ENCODE data around the gene NPM3. TPM values are rescaled to one million over a fixed set of nuclear protein-coding genes. Genes with fewer than 3 reads are reported as not detected.

NPM3 gene
- total RNA-seq, 1 donor from 2014 or later = 45.2 TPM

GRCh38 chr10:101770331-101771215 is 12.7 kb downstream of the NPM3 start:
- peaks cover 96% of the 10 kb centered on the region for H3K27me3 Mint-ChIP-seq (ENCODE audit: low read depth)
- no peaks in the 10 kb centered on the region for H3K9me3 Mint-ChIP-seq
- no peak overlapping the region for H3K27ac Mint-ChIP-seq
- no peaks in the 10 kb centered on the region for H3K36me3 Mint-ChIP-seq
- no peak for DNase-seq (ENCODE audit: low spot score in 2 of 2, unreplicated experiment in 2 of 2)
- peaks cover 7% of the 10 kb centered on the region for H3K4me1 Mint-ChIP-seq
- TF ChIP-seq, protein P1, sequence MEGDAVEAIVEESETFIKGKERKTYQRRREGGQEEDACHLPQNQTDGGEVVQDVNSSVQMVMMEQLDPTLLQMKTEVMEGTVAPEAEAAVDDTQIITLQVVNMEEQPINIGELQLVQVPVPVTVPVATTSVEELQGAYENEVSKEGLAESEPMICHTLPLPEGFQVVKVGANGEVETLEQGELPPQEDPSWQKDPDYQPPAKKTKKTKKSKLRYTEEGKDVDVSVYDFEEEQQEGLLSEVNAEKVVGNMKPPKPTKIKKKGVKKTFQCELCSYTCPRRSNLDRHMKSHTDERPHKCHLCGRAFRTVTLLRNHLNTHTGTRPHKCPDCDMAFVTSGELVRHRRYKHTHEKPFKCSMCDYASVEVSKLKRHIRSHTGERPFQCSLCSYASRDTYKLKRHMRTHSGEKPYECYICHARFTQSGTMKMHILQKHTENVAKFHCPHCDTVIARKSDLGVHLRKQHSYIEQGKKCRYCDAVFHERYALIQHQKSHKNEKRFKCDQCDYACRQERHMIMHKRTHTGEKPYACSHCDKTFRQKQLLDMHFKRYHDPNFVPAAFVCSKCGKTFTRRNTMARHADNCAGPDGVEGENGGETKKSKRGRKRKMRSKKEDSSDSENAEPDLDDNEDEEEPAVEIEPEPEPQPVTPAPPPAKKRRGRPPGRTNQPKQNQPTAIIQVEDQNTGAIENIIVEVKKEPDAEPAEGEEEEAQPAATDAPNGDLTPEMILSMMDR (IDR thresholded peaks at IDR 0.05; ENCODE audit: unreplicated experiment) = no peak
- H3K4me3 Mint-ChIP-seq = no peak overlapping the region

DNA sequence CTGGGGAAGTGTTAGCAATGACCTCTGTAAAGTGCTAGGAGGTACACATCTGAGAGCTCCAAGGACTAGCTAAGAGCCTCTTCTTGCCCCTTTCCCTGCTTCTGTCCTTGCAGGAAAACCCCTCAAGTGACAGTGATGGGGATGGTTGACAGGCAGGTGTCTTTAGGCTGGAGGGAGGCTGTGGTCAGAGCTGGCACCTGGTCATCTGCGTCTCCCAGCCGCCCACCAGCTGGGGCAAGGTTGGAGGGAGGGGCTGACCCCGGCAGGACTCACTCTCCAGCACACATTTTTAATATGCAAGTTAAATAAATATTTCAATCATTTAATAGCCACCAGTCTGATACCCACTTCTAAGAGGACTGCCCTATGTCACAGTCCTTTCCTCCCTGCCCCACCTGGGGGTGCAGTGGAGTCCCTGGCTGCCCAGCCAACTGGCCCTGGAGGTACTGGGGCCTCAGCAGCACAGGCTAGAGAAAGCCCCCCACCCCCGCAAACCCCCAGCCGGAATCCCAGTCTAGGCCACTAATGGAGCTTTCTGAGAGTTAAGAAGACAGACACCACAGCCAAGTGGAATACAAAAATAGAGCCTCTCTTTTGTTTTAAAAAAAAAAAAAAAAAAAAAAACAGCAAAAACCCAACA is 13.6 kb downstream of the NPM3 start:
- Mint-ChIP-seq H3K36me3 (no peaks in the 10 kb centered on the region), H3K27me3 (ENCODE audit: low read depth) (peaks cover 96% of the 10 kb centered on the region)

GRCh38 chr10:101768791-101769170 is 14.5 kb downstream of the NPM3 start:
- no peak for DNase-seq (ENCODE audit: low spot score in 2 of 2, unreplicated experiment in 2 of 2)
- TF ChIP-seq, protein P1 (IDR thresholded peaks at IDR 0.05; ENCODE audit: unreplicated experiment) = no peak
- Mint-ChIP-seq H3K27me3 (ENCODE audit: low read depth) (peaks cover 92% of the 10 kb centered on the region), H3K9me3 (no peaks in the 10 kb centered on the region), H3K4me1 (peaks cover 4% of the 10 kb centered on the region), H3K27ac (no peak overlapping the region), H3K36me3 (no peaks in the 10 kb centered on the region), H3K4me3 (no peak overlapping the region)

More for the DNA sequence above, 13.6 kb downstream of the NPM3 start:
- Mint-ChIP-seq H3K4me3 (no peak overlapping the region), H3K27ac (no peak overlapping the region), H3K9me3 (no peaks in the 10 kb centered on the region), H3K4me1 (peaks cover 6% of the 10 kb centered on the region)
- DNase-seq (ENCODE audit: low spot score in 2 of 2, unreplicated experiment in 2 of 2) = no peak
- TF ChIP-seq, protein P1 (IDR thresholded peaks at IDR 0.05; ENCODE audit: unreplicated experiment) = no peak

- Mint-ChIP-seq H3K4me1 (no peaks in the 10 kb centered on the region), H3K9me3 (no peaks in the 10 kb centered on the region), H3K36me3 (no peaks in the 10 kb centered on the region), H3K4me3 (no peak overlapping the region), H3K27me3 (ENCODE audit: low read depth) (peaks cover 90% of the 10 kb centered on the region), H3K27ac (no peak overlapping the region)
- no peak for DNase-seq (ENCODE audit: low spot score in 2 of 2, unreplicated experiment in 2 of 2)
- TF ChIP-seq, protein P1 (IDR thresholded peaks at IDR 0.05; ENCODE audit: unreplicated experiment) = no peak
Measured at GRCh38 chr10:101767966-101768790, 15.1 kb downstream of the NPM3 start.

DNA sequence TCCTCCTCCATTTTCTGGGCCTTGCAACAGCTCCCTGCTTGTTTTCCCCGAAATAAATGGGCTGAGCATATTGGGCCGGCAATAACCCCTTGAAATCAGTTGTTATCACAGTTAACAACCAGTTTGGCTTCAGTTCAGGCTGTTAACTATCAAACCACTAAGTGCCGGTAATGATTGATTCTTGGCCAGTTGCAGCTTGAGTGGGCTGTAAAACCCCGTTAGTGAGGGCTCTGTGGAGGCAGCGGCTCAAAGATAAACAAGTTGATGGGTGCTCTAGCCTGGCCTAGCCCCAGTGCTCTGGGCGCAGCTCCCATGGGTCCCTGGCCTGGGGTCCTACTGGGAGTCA is 15.7 kb downstream of the NPM3 start:
- H3K36me3 Mint-ChIP-seq = no peaks in the 10 kb centered on the region
- H3K9me3 Mint-ChIP-seq = no peaks in the 10 kb centered on the region
- H3K4me3 Mint-ChIP-seq = no peak overlapping the region
- H3K27ac Mint-ChIP-seq = no peak overlapping the region
- no peaks in the 10 kb centered on the region for H3K4me1 Mint-ChIP-seq
- H3K27me3 Mint-ChIP-seq (ENCODE audit: low read depth) = peaks cover 86% of the 10 kb centered on the region
- DNase-seq (ENCODE audit: low spot score in 2 of 2, unreplicated experiment in 2 of 2) = no peak
- TF ChIP-seq, protein P1 (IDR thresholded peaks at IDR 0.05; ENCODE audit: unreplicated experiment) = no peak
